ENCODE data around the gene CATSPERZ.

Gene CATSPERZ

GRCh38 chr11:64299847-64300648, at the start of gene CATSPERZ:
TSS of gene CATSPERZ (plus strand) at chr11:64300358. CDS start at chr11:64300411, 53 bp downstream.
- DNase-seq (ENCODE audit: low read depth): no peak

GRCh38 chr11:64250415-64251015, 49.6 kb upstream of the CATSPERZ start:
- no peak for DNase-seq (ENCODE audit: low read depth)

- peak; percentile 37 for DNase-seq (ENCODE audit: low read depth)
Measured at GRCh38 chr11:64251016-64251752, 49.0 kb upstream of the CATSPERZ start, which contains the start of gene PLCB3. TSS of gene PLCB3 (plus strand) at chr11:64251530. CDS start at chr11:64251650, 120 bp downstream.

- DNase-seq (ENCODE audit: low read depth): no peak
Measured at GRCh38 chr11:64251753-64252002, 48.5 kb upstream of the CATSPERZ start.

- DNase-seq (ENCODE audit: low read depth): no peak
Measured at GRCh38 chr11:64252003-64252872, 47.9 kb upstream of the CATSPERZ start.

GRCh38 chr11:64253043-64253442, 47.1 kb upstream of the CATSPERZ start:
- no peak for DNase-seq (ENCODE audit: low read depth)

GRCh38 chr11:64253481-64253880, 46.7 kb upstream of the CATSPERZ start:
- no peak for DNase-seq (ENCODE audit: low read depth)

GRCh38 chr11:64254326-64254725, 45.8 kb upstream of the CATSPERZ start:
- DNase-seq (ENCODE audit: low read depth): no peak

GRCh38 chr11:64255135-64256128, 44.7 kb upstream of the CATSPERZ start:
- no peak for DNase-seq (ENCODE audit: low read depth)

- no peak for DNase-seq (ENCODE audit: low read depth)
Measured at GRCh38 chr11:64256300-64256699, 43.9 kb upstream of the CATSPERZ start.

- no peak for DNase-seq (ENCODE audit: low read depth)
Measured at GRCh38 chr11:64258356-64258755, 41.8 kb upstream of the CATSPERZ start.

- no peak for DNase-seq (ENCODE audit: low read depth)
Measured at GRCh38 chr11:64258946-64259532, 41.1 kb upstream of the CATSPERZ start.

- DNase-seq (ENCODE audit: low read depth): no peak
Measured at GRCh38 chr11:64259533-64260067, 40.6 kb upstream of the CATSPERZ start.

GRCh38 chr11:64260147-64260708, 39.9 kb upstream of the CATSPERZ start:
- DNase-seq (ENCODE audit: low read depth): no peak

GRCh38 chr11:64261556-64262080, 38.5 kb upstream of the CATSPERZ start:
- no peak for DNase-seq (ENCODE audit: low read depth)

GRCh38 chr11:64262271-64263002, 37.7 kb upstream of the CATSPERZ start:
- DNase-seq (ENCODE audit: low read depth): no peak

- DNase-seq (ENCODE audit: low read depth): no peak
Measured at GRCh38 chr11:64263021-64263946, 36.9 kb upstream of the CATSPERZ start.

- no peak for DNase-seq (ENCODE audit: low read depth)
Measured at GRCh38 chr11:64263947-64264317, 36.2 kb upstream of the CATSPERZ start.
